T-helper 2 cell treated with Interferon-gamma antibody and Interleukin-4, amounts not matched to agents 5 μg/mL and 100 μg/mL, for 36 hours (primary cell): ENCODE data around the gene RNF41.
"Not testable (repeated sequence)": the region's sequence is repeated elsewhere in the genome, so short reads cannot be mapped to it uniquely, and the experiment has no call there.

ENCODE experiments used
- DNase-seq: peaks from one replicate; pipeline ENCODE4 v3.0.0; 2021; ENCODE audit warnings: low spot score
- H3K27ac Mint-ChIP-seq: one replicate; pipeline ENCODE4 v1.8.0; 2021; ENCODE audit warnings: mild to moderate bottlenecking, mixed read lengths
- H3K27me3 Mint-ChIP-seq: one replicate; pipeline ENCODE4 v1.8.0; 2021; ENCODE audit warnings: low read depth, mixed read lengths
- H3K36me3 Mint-ChIP-seq: one replicate; pipeline ENCODE4 v1.8.0; 2021; ENCODE audit warnings: low read depth, mixed read lengths
- H3K4me1 Mint-ChIP-seq: one replicate; pipeline ENCODE4 v1.8.0; 2021; ENCODE audit warnings: low read depth, mixed read lengths
- H3K4me3 Mint-ChIP-seq: one replicate; pipeline ENCODE4 v1.8.0; 2022; ENCODE audit warnings: mild to moderate bottlenecking, moderate library complexity, mixed read lengths
- H3K9me3 Mint-ChIP-seq: one replicate; pipeline ENCODE4 v1.8.0; 2021; ENCODE audit warnings: mixed read lengths

RNF41 gene

GRCh38 chr12:56221757-56222530 lies at the start of gene RNF41:
TSS of gene RNF41 (minus strand) at chr12:56221922. CDS start at chr12:56214047, 7,875 bp downstream.
- Mint-ChIP-seq H3K27ac (peak within 1 kb of the TSS; percentile 97), H3K36me3 (peaks cover 6% of the 10 kb centered on the region), H3K27me3 (no peaks in the 10 kb centered on the region), H3K9me3 (no peaks in the 10 kb centered on the region), H3K4me3 (peak within 1 kb of the TSS; percentile 100), H3K4me1 (peaks cover 40% of the 10 kb centered on the region)
- peak; percentile 90 for DNase-seq

DNA sequence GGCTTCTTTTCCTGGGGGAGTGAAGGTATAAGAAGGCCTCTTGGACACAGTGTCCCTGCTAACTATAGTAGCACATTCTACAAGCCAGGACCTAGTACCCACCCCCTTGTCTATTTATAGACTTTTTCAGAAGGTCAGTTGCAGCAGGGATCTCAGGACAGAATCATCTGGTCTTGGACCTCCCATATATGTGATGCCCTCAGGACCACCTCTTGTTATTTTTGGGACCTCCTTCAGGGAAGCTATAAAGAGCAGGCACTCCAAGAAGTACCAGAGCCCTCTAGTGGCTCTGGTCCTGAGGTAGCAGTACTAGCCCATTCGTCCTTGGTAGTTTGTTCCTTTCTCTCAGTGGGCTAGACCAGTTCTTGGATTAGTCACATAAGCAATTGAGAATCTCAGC lies 49.3 kb upstream of the RNF41 start:
- no peak overlapping the region for H3K27ac Mint-ChIP-seq
- no peak for DNase-seq
- H3K9me3 Mint-ChIP-seq, result no peaks in the 10 kb centered on the region
- peaks cover 39% of the 10 kb centered on the region for H3K36me3 Mint-ChIP-seq
- no peak overlapping the region for H3K4me3 Mint-ChIP-seq
- H3K4me1 Mint-ChIP-seq, result peaks cover 12% of the 10 kb centered on the region
- H3K27me3 Mint-ChIP-seq, result no peaks in the 10 kb centered on the region

- DNase-seq, result no peak
- H3K27me3 Mint-ChIP-seq, result no peaks in the 10 kb centered on the region
- H3K4me3 Mint-ChIP-seq, result peak overlapping the region; percentile 72
- H3K27ac Mint-ChIP-seq, result peak overlapping the region; percentile 46
- peaks cover 18% of the 10 kb centered on the region for H3K36me3 Mint-ChIP-seq
- H3K9me3 Mint-ChIP-seq, result no peaks in the 10 kb centered on the region
- H3K4me1 Mint-ChIP-seq, result peaks cover 13% of the 10 kb centered on the region
These were observed 45.8 kb upstream of the RNF41 start for GRCh38 chr12:56267443-56268071.

- peak within 1 kb of the TSS; percentile 93 for H3K27ac Mint-ChIP-seq
- peaks cover 15% of the 10 kb centered on the region for H3K36me3 Mint-ChIP-seq
- H3K4me1 Mint-ChIP-seq, result peaks cover 13% of the 10 kb centered on the region
- DNase-seq, result peak; percentile 83
- H3K4me3 Mint-ChIP-seq, result peak within 1 kb of the TSS; percentile 95
- no peaks in the 10 kb centered on the region for H3K27me3 Mint-ChIP-seq
- H3K9me3 Mint-ChIP-seq, result no peaks in the 10 kb centered on the region
These were observed 45.1 kb upstream of the RNF41 start, which contains the start of gene COQ10A for GRCh38 chr12:56266693-56267442. TSS of gene COQ10A (plus strand) at chr12:56266942. CDS start at chr12:56267119, 177 bp downstream.

GRCh38 chr12:56266068-56266692 lies 44.5 kb upstream of the RNF41 start:
- not testable (repeated sequence) for H3K27me3 Mint-ChIP-seq, H3K9me3 Mint-ChIP-seq, DNase-seq
- peak overlapping the region; percentile 93 for H3K27ac Mint-ChIP-seq
- peaks cover 12% of the 10 kb centered on the region for H3K36me3 Mint-ChIP-seq
- peaks cover 13% of the 10 kb centered on the region for H3K4me1 Mint-ChIP-seq
- peak overlapping the region; percentile 95 for H3K4me3 Mint-ChIP-seq

- peaks cover 16% of the 10 kb centered on the region for H3K4me1 Mint-ChIP-seq
- DNase-seq, H3K36me3 Mint-ChIP-seq, H3K4me3 Mint-ChIP-seq, H3K9me3 Mint-ChIP-seq, H3K27ac Mint-ChIP-seq, H3K27me3 Mint-ChIP-seq: not testable (repeated sequence)
These were observed 41.2 kb upstream of the RNF41 start for GRCh38 chr12:56262955-56263354.

DNA sequence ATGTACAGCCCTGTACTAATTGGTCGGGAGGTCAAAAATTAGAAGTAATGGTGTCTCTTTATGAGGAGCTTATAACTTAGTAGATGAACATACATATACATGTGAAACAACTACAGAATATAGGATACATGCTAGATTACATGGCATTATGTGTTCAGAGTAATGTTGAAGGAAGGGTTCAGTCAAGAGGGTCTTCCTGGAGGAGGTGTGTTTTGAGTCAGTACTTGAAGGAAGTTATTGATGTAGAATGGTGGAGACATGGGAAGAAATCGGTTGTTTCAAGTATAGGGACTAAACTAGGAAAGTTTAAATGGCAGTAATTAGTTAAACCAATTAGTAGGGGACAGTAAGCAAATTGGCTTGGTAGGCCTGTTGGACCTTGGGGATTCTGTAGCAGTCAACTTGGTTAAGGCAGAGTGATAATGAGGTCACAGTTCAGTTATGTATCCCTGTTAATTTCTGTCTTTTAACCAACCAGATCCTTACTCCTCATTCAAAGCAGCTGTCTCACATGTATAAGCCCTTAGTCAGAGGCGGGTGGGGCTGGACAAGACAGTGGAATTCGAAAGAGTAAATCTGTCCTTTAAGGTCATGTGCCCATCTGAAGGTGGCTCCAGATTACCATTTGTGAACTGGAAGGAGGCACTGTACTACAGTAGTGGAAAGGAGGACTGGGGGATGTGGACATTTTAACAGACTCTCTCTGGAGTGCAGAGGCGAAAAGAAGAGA lies 39.9 kb upstream of the RNF41 start:
- Mint-ChIP-seq H3K36me3 (no peaks in the 10 kb centered on the region), H3K4me1 (peaks cover 13% of the 10 kb centered on the region), H3K27me3 (no peaks in the 10 kb centered on the region), H3K4me3 (no peak overlapping the region), H3K27ac (no peak overlapping the region), H3K9me3 (no peaks in the 10 kb centered on the region)
- DNase-seq, result no peak

GRCh38 chr12:56260921-56261320 lies 39.2 kb upstream of the RNF41 start:
- Mint-ChIP-seq H3K4me3 (no peak overlapping the region), H3K27ac (no peak overlapping the region), H3K4me1 (peaks cover 11% of the 10 kb centered on the region), H3K9me3 (no peaks in the 10 kb centered on the region), H3K27me3 (no peaks in the 10 kb centered on the region), H3K36me3 (peaks cover 3% of the 10 kb centered on the region)
- no peak for DNase-seq

DNA sequence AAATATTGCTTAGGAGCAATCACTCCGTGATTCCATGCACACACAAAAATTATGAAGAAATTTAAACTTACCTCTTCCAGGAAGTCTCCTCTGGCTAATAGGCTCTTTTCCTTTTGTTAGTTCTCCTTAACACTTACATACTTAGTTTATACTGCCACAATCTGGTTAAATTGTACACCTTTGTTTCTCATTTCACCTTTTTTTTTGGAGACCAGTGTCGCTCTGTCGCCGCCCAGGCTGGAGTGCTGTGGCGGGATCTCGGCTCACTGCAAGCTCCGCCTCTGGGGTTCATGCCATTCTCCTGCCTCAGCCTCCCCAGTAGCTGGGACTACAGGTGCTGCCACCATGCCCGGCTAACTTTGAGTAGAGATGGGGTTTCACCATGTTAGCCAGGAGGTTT lies 38.7 kb upstream of the RNF41 start:
- no peaks in the 10 kb centered on the region for H3K27me3 Mint-ChIP-seq
- H3K27ac Mint-ChIP-seq, result no peak overlapping the region
- peak overlapping the region; percentile 6 for H3K4me3 Mint-ChIP-seq
- H3K36me3 Mint-ChIP-seq, result peaks cover 3% of the 10 kb centered on the region
- no peak for DNase-seq
- no peaks in the 10 kb centered on the region for H3K9me3 Mint-ChIP-seq
- peaks cover 10% of the 10 kb centered on the region for H3K4me1 Mint-ChIP-seq

DNA sequence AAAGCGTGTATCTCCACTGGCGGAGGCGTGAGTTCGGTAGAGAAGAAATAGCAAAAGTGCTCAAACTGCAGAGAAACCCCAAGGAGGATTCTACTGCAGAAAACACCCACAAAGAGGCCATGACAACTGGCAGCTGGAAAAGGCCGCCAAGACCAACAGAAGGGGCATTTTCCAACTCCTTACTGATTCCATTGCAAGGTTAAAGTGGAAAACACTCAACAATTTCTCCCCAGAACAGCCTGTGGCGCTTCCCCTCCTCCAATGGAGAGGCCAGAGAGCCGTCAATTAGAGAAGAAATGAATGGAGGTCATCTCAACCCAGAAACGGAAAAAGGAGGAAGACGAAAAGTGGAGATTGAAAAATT lies 37.1 kb upstream of the RNF41 start:
- DNase-seq, result no peak
- Mint-ChIP-seq H3K36me3 (peaks cover 12% of the 10 kb centered on the region), H3K9me3 (no peaks in the 10 kb centered on the region)

GRCh38 chr12:56258068-56258819 lies 36.5 kb upstream of the RNF41 start, which contains the start of gene ANKRD52:
TSS of gene ANKRD52 (minus strand) at chr12:56258384. CDS start at chr12:56258269, 115 bp downstream.
- Mint-ChIP-seq H3K4me1 (peaks cover 10% of the 10 kb centered on the region), H3K9me3 (no peaks in the 10 kb centered on the region), H3K27me3 (no peaks in the 10 kb centered on the region), H3K27ac (peak within 1 kb of the TSS; percentile 86), H3K36me3 (peaks cover 17% of the 10 kb centered on the region), H3K4me3 (peak within 1 kb of the TSS; percentile 93)
- peak; percentile 85 for DNase-seq

More for the DNA sequence above, 37.1 kb upstream of the RNF41 start:
- peaks cover 10% of the 10 kb centered on the region for H3K4me1 Mint-ChIP-seq
- no peaks in the 10 kb centered on the region for H3K27me3 Mint-ChIP-seq
- peak overlapping the region; percentile 86 for H3K27ac Mint-ChIP-seq
- H3K4me3 Mint-ChIP-seq, result peak overlapping the region; percentile 93

DNA sequence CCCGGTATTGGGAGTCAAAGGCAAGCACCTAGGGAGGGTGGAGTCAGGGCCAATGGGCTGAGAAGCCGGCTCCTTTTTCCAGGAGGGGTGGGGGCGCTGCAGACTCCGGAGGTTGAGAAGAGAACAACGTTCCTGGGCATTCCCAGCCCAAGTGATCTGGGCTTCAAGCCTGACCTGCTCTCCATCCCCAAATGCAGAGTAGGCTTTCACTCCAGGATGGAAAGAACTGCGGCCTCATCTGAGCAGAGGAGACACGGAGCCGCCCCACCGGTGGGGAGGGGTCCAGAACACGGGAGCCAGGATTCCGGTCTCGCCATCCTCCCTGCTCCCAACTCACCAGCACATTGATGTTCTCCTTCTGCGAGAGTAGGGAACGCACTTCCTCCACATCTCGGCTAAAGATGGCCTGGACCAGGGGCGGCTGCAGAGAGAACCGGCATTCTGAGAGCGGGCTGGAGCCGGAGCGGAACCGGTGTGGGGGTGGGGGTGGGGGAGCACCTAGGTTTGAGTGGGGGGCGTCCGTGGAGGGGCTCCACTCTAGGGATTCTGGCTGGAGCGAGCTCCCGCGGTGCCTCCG lies 35.9 kb upstream of the RNF41 start:
- no peaks in the 10 kb centered on the region for H3K27me3 Mint-ChIP-seq
- H3K9me3 Mint-ChIP-seq, result no peaks in the 10 kb centered on the region
- H3K4me3 Mint-ChIP-seq, result peak overlapping the region; percentile 87
- DNase-seq, result no peak
- H3K36me3 Mint-ChIP-seq, result peaks cover 22% of the 10 kb centered on the region
- peak overlapping the region; percentile 74 for H3K27ac Mint-ChIP-seq
- H3K4me1 Mint-ChIP-seq, result peaks cover 10% of the 10 kb centered on the region
